ENCODE measurements around the gene CNPPD1. TPM values are rescaled to one million over a fixed set of nuclear protein-coding genes. Genes with fewer than 3 reads are reported as not detected.

CNPPD1 gene
- total RNA-seq, 4 donors from 2014 or later, result 35.9 to 55.5 (median 44.2) TPM

DNA sequence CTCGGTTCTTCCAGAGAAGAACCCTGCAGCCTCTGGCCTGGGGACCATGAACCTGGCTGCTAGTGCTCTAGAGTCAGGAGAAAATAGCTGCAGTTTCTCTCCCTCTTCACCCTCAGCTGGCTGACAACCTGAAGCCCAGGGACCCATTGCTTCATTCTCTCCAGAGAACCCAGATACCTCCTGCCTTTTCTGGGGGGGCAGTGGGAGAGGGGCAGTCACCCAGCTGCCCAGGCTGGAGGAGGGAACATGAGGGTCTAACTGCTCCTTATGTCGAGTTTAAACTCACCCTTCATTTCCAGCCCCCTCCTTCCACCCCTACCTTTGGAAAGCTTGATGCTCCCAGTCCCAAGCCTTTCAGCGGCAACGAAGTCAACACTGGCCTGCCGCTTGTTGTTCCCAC, 22.2 kb upstream of the CNPPD1 start:
- TF ChIP-seq, protein P1, sequence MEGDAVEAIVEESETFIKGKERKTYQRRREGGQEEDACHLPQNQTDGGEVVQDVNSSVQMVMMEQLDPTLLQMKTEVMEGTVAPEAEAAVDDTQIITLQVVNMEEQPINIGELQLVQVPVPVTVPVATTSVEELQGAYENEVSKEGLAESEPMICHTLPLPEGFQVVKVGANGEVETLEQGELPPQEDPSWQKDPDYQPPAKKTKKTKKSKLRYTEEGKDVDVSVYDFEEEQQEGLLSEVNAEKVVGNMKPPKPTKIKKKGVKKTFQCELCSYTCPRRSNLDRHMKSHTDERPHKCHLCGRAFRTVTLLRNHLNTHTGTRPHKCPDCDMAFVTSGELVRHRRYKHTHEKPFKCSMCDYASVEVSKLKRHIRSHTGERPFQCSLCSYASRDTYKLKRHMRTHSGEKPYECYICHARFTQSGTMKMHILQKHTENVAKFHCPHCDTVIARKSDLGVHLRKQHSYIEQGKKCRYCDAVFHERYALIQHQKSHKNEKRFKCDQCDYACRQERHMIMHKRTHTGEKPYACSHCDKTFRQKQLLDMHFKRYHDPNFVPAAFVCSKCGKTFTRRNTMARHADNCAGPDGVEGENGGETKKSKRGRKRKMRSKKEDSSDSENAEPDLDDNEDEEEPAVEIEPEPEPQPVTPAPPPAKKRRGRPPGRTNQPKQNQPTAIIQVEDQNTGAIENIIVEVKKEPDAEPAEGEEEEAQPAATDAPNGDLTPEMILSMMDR (IDR thresholded peaks at IDR 0.05; ENCODE audit: low read depth), result no peak

DNA sequence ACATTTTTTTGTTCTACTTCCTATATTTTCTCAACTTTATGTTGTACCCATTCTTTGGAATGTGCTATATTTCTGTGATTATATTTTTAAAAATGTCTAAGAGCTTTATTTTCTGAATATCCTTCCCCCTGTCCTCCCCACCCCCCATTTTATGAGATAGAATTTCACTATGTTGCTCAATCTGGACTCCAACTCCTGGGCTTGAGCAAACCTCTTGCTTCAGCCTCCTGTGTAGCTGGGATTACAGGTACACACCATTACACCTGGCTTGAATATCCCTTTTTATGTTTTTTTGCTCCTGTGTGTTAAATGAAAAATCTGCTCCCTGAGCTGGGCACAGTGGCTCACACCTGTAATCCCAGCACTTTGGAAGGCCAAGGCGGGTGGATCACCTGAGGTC, 20.7 kb upstream of the CNPPD1 start:
- TF ChIP-seq, protein P1 (IDR thresholded peaks at IDR 0.05; ENCODE audit: low read depth), result no peak

DNA sequence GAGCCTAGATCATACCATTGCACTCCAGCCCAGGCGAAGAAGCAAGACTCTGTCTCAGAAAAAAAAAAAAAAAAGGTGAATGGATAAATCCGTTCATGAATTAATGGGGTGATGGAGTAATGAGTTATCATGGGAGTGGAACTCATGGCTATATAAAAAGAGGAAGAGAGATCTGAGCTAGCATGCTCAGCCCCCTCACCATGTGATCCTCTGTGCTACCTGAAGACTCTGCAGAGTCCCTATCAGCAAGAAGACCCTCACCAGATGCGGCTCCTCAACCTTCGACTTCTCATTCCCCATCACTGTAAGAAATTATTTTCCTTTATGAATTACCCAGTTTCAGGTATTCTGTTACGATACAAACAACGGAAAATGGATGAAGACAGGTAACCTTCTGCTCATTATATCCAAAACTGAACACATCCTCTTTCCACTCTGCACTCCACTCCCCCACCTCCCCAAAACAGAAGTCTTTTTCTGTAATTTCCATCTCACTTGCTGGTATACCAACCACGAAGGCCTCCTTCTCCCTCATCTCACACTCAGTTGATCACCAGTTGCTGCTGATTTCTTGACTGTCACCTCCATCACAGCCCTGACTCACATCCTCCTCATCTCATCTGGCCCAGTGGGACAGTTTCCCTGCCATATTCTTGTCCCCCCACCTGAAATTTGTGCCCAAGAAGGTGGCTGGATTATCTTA, 10.2 kb upstream of the CNPPD1 start:
- TF ChIP-seq, protein P1 (IDR thresholded peaks at IDR 0.05; ENCODE audit: low read depth), result no peak

DNA sequence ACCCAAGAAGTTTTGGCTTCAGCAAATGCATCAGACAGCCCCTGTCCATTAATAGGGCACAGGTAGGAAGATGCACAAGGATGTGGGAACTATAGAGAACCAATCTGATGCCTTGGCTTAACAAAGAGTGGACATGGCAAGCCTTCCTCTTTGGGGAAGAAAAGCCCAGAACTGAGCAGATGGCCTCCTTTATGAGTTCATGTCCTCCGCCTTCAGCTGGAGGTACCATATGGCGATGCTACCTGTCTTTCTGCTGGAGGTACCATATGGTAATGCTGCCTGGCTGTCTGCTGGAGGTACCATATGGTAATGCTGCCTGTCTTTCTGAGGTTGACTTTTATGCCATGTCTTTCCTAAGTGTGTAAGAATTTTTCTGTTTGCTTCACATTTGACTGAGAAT, 7.4 kb upstream of the CNPPD1 start:
- TF ChIP-seq, protein P1 (IDR thresholded peaks at IDR 0.05; ENCODE audit: low read depth), result no peak

DNA sequence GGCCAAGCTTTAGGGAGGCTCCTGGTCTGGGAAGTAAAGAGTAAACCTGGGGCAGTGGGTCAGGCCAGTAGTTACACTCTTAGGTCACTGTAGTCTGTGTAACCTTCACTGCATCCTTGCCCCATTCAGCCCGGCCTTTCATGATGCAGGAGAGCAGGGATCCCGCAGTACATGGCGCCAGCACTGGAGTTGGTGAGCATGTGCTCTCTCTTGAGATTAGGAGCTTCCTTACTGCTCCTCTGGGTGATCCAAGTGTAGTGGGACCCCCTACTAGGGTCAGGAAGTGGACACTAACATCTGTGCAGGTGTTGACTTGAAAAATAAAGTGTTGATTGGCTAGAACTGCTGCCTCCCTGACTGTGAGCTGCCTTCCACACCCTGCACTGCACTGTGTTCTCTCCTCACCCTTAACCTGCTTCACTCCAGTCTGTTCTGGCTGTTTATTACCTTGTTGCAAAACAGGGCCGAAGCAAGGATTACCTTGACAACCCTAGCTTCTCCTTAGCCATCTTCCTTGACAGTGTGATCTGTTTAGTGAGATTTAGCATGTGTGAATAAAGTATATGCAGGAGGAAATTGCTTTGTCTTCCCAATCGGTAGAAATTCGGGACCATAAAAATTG, 6.5 kb upstream of the CNPPD1 start:
- TF ChIP-seq, protein P1 (IDR thresholded peaks at IDR 0.05; ENCODE audit: low read depth), result no peak

DNA sequence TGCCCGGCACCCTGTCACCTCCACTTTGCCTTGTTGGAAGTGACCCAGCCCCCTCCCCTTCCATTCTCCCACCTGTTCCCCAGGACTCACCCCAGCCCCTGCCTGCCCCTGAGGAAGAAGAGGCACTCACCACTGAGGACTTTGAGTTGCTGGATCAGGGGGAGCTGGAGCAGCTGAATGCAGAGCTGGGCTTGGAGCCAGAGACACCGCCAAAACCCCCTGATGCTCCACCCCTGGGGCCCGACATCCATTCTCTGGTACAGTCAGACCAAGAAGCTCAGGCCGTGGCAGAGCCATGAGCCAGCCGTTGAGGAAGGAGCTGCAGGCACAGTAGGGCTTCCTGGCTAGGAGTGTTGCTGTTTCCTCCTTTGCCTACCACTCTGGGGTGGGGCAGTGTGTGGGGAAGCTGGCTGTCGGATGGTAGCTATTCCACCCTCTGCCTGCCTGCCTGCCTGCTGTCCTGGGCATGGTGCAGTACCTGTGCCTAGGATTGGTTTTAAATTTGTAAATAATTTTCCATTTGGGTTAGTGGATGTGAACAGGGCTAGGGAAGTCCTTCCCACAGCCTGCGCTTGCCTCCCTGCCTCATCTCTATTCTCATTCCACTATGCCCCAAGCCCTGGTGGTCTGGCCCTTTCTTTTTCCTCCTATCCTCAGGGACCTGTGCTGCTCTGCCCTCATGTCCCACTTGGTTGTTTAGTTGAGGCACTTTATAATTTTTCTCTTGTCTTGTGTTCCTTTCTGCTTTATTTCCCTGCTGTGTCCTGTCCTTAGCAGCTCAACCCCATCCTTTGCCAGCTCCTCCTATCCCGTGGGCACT, 5.8 kb upstream of the CNPPD1 start:
- TF ChIP-seq, protein P1 (IDR thresholded peaks at IDR 0.05; ENCODE audit: low read depth), result no peak

DNA sequence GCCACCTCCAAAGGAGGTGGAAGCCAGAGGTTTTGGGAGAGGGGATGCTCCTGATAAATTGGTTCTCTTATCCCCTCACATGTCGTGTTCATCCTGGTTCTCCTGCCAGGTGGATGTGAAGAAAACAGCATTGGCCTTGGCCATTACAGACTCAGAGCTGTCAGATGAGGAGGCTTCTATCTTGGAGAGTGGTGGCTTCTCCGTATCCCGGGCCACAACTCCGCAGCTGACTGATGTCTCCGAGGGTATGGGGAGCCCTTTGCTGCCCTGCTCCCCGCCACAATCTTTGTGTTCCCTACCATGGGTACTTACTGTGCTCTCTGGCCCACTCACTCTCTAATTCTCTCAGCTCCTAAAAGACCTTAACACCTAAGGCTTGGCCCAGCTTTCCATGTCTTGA, 4.8 kb upstream of the CNPPD1 start:
- TF ChIP-seq, protein P1 (IDR thresholded peaks at IDR 0.05; ENCODE audit: low read depth), result no peak
